ENCODE results near the gene RTKN2. TPM values are rescaled to one million over a fixed set of nuclear protein-coding genes. Genes with fewer than 3 reads are reported as not detected.
A peak's percentile ranks its signal among the peaks of the same experiment; 100 is the strongest.
"Not testable (repeated sequence)": the region's sequence is repeated elsewhere in the genome, so short reads cannot be mapped to it uniquely, and the experiment has no call there.

RTKN2 gene, protein sequence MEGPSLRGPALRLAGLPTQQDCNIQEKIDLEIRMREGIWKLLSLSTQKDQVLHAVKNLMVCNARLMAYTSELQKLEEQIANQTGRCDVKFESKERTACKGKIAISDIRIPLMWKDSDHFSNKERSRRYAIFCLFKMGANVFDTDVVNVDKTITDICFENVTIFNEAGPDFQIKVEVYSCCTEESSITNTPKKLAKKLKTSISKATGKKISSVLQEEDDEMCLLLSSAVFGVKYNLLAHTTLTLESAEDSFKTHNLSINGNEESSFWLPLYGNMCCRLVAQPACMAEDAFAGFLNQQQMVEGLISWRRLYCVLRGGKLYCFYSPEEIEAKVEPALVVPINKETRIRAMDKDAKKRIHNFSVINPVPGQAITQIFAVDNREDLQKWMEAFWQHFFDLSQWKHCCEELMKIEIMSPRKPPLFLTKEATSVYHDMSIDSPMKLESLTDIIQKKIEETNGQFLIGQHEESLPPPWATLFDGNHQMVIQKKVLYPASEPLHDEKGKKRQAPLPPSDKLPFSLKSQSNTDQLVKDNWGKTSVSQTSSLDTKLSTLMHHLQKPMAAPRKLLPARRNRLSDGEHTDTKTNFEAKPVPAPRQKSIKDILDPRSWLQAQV
- total RNA-seq = 7.5 TPM

- peak; percentile 58 for DNase-seq
These were observed at the start of gene RTKN2 for GRCh38 chr10:62268399-62269114. Gene RTKN2, minus strand, starts transcription at chr10:62268844. Its CDS starts 234 bp downstream, at chr10:62268610.

DNA sequence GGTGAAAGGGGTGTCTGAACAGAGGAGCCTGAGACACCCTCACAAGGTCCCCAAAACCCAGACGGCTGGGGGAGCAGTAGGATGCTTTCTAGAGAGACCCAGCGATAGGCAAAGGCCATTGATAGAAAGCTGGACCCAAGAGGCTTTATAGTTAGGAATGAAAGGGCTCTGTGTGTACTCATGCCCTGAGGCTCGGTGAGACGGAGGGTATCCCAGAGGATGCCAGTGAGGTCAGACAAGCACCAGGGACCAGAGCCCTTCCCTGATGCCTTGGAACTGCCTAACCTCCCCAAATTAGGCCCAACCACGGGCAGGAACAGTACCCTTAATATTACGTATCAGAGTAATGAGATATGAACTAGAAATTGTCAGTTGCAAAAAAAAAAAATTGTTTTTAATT, 48.6 kb upstream of the RTKN2 start:
- no peak for DNase-seq

DNA sequence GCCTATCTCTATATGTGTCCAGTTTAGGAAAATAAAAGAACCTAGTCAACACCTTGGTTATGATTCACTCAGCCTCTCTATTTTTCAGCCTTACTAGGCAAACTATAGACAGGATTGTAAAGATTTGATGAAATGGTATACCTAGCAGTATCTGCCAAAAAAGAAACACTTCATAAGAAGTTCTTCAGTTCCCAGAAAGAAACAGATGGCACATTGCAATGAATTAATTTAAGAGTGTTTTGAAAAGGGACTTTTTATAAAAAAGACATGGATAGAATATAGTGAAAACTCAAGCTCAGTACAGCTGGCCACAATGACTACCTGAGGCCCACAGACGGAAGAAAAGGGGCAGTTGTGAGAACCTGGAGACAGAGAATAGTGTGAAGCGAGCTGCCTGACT, 40.6 kb upstream of the RTKN2 start:
- no peak for DNase-seq

GRCh38 chr10:62308101-62308500, 39.5 kb upstream of the RTKN2 start:
- no peak for DNase-seq

GRCh38 chr10:62307635-62308034, 39.0 kb upstream of the RTKN2 start:
- DNase-seq = no peak

DNA sequence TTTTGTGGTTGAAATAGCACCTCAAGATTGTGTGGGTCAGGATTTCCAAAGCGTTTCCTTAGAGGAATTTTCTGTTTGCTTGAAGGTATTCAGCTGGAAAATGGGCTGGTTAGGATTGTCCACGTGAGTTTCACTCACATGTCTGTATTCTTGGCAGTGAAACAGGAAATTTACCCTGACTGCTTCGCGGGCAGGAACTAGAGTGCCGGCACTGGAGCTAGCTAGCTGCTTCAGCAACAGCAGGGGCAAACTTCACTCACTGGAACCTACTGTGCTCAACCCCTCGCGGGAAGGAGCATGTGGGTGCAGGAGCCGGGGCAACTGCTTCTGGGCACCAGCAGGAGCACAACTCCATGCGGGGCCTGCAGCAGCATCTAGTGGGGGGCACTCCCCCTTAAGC, 38.0 kb upstream of the RTKN2 start:
- no peak for DNase-seq

DNA sequence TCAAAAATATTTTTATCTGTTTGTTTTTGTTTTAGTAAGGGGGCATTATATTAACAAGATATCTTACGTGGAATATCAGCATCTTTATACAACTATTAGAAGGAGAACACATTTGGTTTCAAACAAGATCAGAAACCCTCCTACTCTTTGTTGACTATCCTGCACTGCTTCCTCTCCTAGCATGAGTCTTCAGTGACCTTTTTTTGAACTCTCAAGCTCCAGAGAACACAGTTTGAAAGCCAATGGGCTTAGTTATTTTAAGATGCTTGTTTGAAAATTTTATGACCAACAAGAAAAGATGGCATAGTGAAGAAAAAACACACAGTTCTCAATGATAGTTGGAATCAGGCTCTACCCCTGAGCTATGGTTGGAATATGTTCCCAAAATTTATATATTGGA, 37.2 kb upstream of the RTKN2 start:
- DNase-seq = no peak

DNA sequence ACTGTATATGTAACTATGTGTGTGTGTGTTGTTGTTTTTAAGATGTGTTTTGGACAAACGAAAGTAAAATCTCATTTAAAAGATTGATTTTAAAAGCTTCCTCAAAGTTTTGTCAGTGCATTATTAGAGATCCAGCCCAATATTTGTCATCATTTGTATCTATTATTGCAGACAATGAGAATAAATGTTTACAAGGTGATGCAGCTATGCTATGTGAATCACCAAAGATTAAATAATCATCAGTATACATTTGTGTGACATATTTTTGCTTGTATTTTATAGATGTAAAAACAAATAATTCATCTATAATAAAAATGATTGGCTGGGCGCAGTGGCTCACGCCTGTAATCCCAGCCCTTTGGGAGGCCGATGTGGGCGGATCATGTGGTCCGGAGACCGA, 35.3 kb upstream of the RTKN2 start:
- no peak for DNase-seq

GRCh38 chr10:62302760-62303159, 34.1 kb upstream of the RTKN2 start:
- no peak for DNase-seq

DNA sequence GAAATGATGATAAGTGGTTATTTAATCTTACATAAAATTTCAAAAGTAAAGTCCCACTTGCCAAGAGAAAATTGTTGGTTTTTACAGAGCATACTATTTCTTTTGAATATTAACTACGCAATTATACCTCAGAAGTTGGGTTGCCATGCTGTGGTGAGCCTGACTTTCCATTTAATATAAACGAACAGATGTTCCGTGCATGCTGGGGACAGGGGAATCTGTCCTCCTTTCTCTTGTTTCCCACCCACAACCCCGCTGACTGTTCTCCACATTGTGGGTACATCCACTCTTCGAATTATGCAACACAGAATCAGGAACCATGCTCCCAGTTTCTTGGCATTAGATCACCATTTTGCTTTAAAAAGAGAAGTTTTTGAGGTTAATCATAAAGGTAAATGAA, 29.2 kb upstream of the RTKN2 start:
- peak; percentile 21 for DNase-seq

GRCh38 chr10:62284221-62284620, 15.6 kb upstream of the RTKN2 start:
- no peak for DNase-seq

DNA sequence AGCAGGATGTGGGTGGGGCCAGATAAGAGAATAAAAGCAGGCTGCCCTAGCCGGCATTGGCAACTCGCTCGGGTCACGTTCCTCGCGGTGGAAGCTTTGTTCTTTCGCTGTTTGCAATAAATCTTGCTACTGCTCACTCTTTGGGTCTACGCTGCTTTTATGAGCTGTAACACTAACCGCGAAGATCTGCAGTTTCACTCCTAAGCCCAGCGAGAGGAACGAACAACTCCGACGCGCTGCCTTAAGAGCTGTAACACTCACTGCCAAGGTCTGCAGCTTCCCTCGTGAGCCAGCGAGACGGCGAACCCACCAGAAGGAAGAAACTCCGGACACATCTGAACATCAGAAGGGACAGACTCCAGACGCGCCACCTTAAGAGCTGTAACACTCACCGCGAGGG, 12.7 kb upstream of the RTKN2 start:
- not testable (repeated sequence) for DNase-seq

GRCh38 chr10:62280392-62280791, 11.7 kb upstream of the RTKN2 start:
- not testable (repeated sequence) for DNase-seq

DNA sequence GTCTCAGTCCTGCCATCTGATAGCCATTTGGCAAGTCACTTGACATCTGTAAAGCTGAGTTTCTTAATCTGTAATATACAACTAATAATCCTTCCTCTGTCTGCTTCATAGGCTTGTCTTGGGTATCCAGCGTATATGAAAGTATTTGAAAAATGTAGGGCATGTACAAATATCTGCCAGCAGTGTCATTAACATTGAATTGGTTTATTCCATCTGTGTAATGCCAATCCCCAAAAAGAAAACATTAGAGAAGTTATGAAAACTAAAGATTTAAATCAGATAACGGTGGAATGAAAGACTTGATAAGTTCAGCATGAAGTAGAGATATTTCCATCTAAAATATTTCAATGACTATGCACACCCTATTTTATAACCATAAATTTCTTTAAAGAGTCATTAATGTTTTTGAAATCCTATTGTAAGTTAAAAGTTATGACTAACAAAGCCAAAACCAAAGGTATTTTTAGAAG, 9.8 kb upstream of the RTKN2 start:
- DNase-seq = no peak

DNA sequence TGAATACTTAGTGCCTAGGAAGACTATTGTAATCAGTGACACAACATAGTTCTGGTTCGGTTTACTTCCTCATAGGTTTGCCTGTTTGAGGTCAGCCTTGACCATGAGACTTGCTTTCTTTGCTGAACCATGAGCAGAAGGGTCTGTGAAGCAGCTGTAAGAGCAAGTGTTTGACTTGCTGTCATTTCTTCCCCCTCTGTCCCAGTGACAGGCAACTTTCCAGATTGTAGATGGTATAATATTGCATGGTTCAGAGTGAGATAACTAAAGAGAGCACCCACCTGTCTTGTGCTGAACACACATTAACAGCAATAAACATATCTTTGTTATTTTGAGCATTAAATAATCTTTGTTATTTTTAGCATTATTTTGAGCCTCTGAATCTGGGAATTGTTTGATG, 9.3 kb upstream of the RTKN2 start:
- DNase-seq = no peak

- DNase-seq = no peak
These were observed 1.4 kb upstream of the RTKN2 start for GRCh38 chr10:62270020-62270419.

- no peak for DNase-seq
These were observed 631 bp downstream of the RTKN2 start for GRCh38 chr10:62268027-62268398.

GRCh38 chr10:62266611-62267010, 2.0 kb downstream of the RTKN2 start:
- no peak for DNase-seq

DNA sequence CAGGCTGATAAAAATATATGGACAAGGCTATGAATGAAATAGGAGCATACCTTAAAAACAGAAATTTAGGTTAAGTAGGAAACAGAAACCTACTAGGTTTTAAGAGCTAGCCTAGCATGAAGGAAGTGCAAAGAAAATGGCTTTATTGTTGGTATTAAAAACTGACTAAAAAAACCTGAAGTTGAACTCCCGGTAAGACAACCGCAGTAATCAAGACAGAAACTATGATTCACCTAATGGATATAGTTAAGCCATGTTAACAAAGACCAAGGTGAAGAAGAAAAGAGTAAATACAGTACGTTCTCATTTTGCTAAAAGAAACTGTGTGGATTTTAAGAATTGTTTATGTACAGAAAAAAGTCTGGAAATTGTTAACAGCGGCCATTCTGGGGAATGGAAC, 2.5 kb downstream of the RTKN2 start:
- no peak for DNase-seq

GRCh38 chr10:62264702-62265436, 3.8 kb downstream of the RTKN2 start:
- no peak for DNase-seq

GRCh38 chr10:62264126-62264525, 4.5 kb downstream of the RTKN2 start:
- no peak for DNase-seq

DNA sequence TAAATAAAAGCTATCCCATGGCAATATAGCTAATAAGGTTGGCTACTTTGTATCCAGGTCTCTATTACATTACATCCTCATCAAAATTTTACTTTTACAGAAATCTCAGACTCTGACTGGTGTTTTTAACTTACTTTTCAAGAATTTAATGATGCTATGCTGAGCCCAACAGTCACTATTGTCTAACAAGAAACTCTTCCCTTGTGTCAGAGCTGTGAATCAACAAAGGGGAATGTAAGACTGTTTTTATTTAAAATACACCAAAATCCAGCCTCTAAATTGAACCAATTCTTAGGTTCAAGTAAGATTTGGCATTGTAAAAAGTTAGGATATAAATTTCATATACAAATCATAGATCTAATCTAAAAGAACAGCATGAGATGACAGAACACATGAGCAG, 7.0 kb downstream of the RTKN2 start:
- DNase-seq = no peak

DNA sequence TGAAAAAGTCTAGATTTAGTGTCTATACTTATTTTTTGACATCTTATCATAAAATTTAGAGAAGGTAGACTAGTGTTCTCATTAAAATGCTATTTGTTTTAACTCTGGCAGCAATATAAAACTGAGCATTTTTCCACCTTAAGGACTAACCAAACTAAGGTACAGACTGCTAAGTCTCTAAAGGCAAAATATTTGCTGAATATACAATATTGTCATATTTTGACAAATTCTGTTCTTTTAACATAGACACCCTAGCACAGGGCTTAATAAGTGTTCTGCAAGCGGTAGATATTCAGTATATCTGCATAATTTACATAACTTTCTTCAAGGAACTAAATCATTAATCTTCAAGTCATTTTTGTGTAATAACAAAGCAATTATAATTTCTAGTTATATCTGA, 8.6 kb downstream of the RTKN2 start:
- DNase-seq = no peak
